Dendritic cell treated with granulocyte-macrophage colony-stimulating factor and Interleukin-4, amounts not matched to agents 40 ng/mL and 50 ng/mL, for 4 days (primary cell): ENCODE data around the gene SHE.
"Not testable (repeated sequence)": the region's sequence is repeated elsewhere in the genome, so short reads cannot be mapped to it uniquely, and the experiment has no call there.

Experiments used
- H3K27ac Mint-ChIP-seq: one replicate; pipeline ENCODE4 v1.8.0; 2022; ENCODE audit warnings: mild to moderate bottlenecking, mixed read lengths
- H3K27me3 Mint-ChIP-seq: one replicate; pipeline ENCODE4 v1.8.0; 2022; ENCODE audit warnings: mild to moderate bottlenecking, mixed read lengths
- H3K36me3 Mint-ChIP-seq: one replicate; pipeline ENCODE4 v1.8.0; 2022; ENCODE audit warnings: low read depth, mixed read lengths
- H3K4me1 Mint-ChIP-seq: one replicate; pipeline ENCODE4 v1.8.0; 2022; ENCODE audit warnings: low read depth, mixed read lengths
- H3K4me3 Mint-ChIP-seq: one replicate; pipeline ENCODE4 v1.8.0; 2022; ENCODE audit warnings: mild to moderate bottlenecking, moderate library complexity, mixed read lengths
- H3K9me3 Mint-ChIP-seq: one replicate; pipeline ENCODE4 v1.8.0; 2022; ENCODE audit warnings: mixed read lengths
- intact Hi-C: fragments of 100-400 bp; cut with micrococcal nuclease; formaldehyde crosslinking; loops from one replicate; pipeline ENCODE4 v1.15.0; 2022

SHE gene

GRCh38 chr1:154531950-154532349 is 29.7 kb upstream of the SHE start:
- intact Hi-C loops, H3K36me3 Mint-ChIP-seq, H3K4me3 Mint-ChIP-seq, H3K9me3 Mint-ChIP-seq, H3K4me1 Mint-ChIP-seq, H3K27ac Mint-ChIP-seq: not testable (repeated sequence)
- H3K27me3 Mint-ChIP-seq, result peaks cover 15% of the 10 kb centered on the region

- Mint-ChIP-seq H3K27me3 (peaks cover 5% of the 10 kb centered on the region), H3K36me3 (no peaks in the 10 kb centered on the region), H3K4me1 (peaks cover 7% of the 10 kb centered on the region), H3K4me3 (no peak overlapping the region), H3K9me3 (no peaks in the 10 kb centered on the region), H3K27ac (no peak overlapping the region)
- intact Hi-C loops, result no loop called here
Measured at GRCh38 chr1:154529308-154529707, 27.1 kb upstream of the SHE start.

- intact Hi-C loops, result no loop called here
- H3K9me3 Mint-ChIP-seq, result no peaks in the 10 kb centered on the region
- no peaks in the 10 kb centered on the region for H3K36me3 Mint-ChIP-seq
- no peak overlapping the region for H3K27ac Mint-ChIP-seq
- peaks cover 13% of the 10 kb centered on the region for H3K4me1 Mint-ChIP-seq
- no peak overlapping the region for H3K4me3 Mint-ChIP-seq
- peaks cover 19% of the 10 kb centered on the region for H3K27me3 Mint-ChIP-seq
Measured at GRCh38 chr1:154527192-154527591, 25.0 kb upstream of the SHE start.

- Mint-ChIP-seq H3K9me3 (no peaks in the 10 kb centered on the region), H3K4me1 (peaks cover 36% of the 10 kb centered on the region), H3K4me3 (no peak overlapping the region), H3K27me3 (peaks cover 17% of the 10 kb centered on the region), H3K27ac (peak overlapping the region; percentile 27), H3K36me3 (no peaks in the 10 kb centered on the region)
- intact Hi-C loops, result no loop called here
Measured at GRCh38 chr1:154524881-154525280, 22.7 kb upstream of the SHE start.

GRCh38 chr1:154521695-154522094 is 19.5 kb upstream of the SHE start:
- intact Hi-C loops, result no loop called here
- H3K4me3 Mint-ChIP-seq, result no peak overlapping the region
- H3K27me3 Mint-ChIP-seq, result peaks cover 24% of the 10 kb centered on the region
- no peaks in the 10 kb centered on the region for H3K36me3 Mint-ChIP-seq
- peak overlapping the region; percentile 96 for H3K27ac Mint-ChIP-seq
- peaks cover 48% of the 10 kb centered on the region for H3K4me1 Mint-ChIP-seq
- no peaks in the 10 kb centered on the region for H3K9me3 Mint-ChIP-seq

GRCh38 chr1:154520333-154520732 is 18.1 kb upstream of the SHE start:
- Mint-ChIP-seq H3K9me3 (no peaks in the 10 kb centered on the region), H3K36me3 (no peaks in the 10 kb centered on the region), H3K27me3 (peaks cover 24% of the 10 kb centered on the region), H3K4me1 (peaks cover 59% of the 10 kb centered on the region), H3K4me3 (peak overlapping the region; percentile 41), H3K27ac (peak overlapping the region; percentile 96)
- intact Hi-C loops, result no loop called here

GRCh38 chr1:154519591-154519991 is 17.4 kb upstream of the SHE start:
- Mint-ChIP-seq H3K36me3 (no peaks in the 10 kb centered on the region), H3K27me3 (peaks cover 27% of the 10 kb centered on the region), H3K4me1 (peaks cover 54% of the 10 kb centered on the region), H3K9me3 (no peaks in the 10 kb centered on the region), H3K4me3 (no peak overlapping the region), H3K27ac (peak overlapping the region; percentile 96)
- intact Hi-C loops, result loop anchor here (5.0 kb wide), 1 partner anchor 37 kb away; no protein-coding TSS in a partner anchor

- no peaks in the 10 kb centered on the region for H3K36me3 Mint-ChIP-seq
- H3K4me3 Mint-ChIP-seq, result no peak overlapping the region
- intact Hi-C loops, result loop anchor here (5.0 kb wide), 1 partner anchor 35 kb away; no protein-coding TSS in a partner anchor
- peaks cover 22% of the 10 kb centered on the region for H3K27me3 Mint-ChIP-seq
- peak overlapping the region; percentile 47 for H3K27ac Mint-ChIP-seq
- H3K9me3 Mint-ChIP-seq, result no peaks in the 10 kb centered on the region
- H3K4me1 Mint-ChIP-seq, result peaks cover 51% of the 10 kb centered on the region
Measured at GRCh38 chr1:154517661-154518060, 15.4 kb upstream of the SHE start.

- no peak overlapping the region for H3K4me3 Mint-ChIP-seq
- H3K27ac Mint-ChIP-seq, result no peak overlapping the region
- no peaks in the 10 kb centered on the region for H3K36me3 Mint-ChIP-seq
- intact Hi-C loops, result no loop called here
- H3K9me3 Mint-ChIP-seq, result no peaks in the 10 kb centered on the region
- peaks cover 34% of the 10 kb centered on the region for H3K27me3 Mint-ChIP-seq
- peaks cover 15% of the 10 kb centered on the region for H3K4me1 Mint-ChIP-seq
Measured at GRCh38 chr1:154514066-154514553, 11.9 kb upstream of the SHE start.

GRCh38 chr1:154512760-154513159 is 10.5 kb upstream of the SHE start:
- Mint-ChIP-seq H3K4me1 (peaks cover 15% of the 10 kb centered on the region), H3K4me3 (no peak overlapping the region), H3K27ac (no peak overlapping the region), H3K9me3 (no peaks in the 10 kb centered on the region), H3K27me3 (peaks cover 44% of the 10 kb centered on the region), H3K36me3 (no peaks in the 10 kb centered on the region)
- intact Hi-C loops, result no loop called here

GRCh38 chr1:154503898-154504297 is 1.7 kb upstream of the SHE start:
- intact Hi-C loops, result no loop called here
- Mint-ChIP-seq H3K9me3 (no peaks in the 10 kb centered on the region), H3K4me3 (no peak overlapping the region), H3K4me1 (peaks cover 15% of the 10 kb centered on the region), H3K27ac (no peak overlapping the region), H3K27me3 (peaks cover 91% of the 10 kb centered on the region), H3K36me3 (no peaks in the 10 kb centered on the region)

GRCh38 chr1:154502744-154503115 is 518 bp upstream of the SHE start:
- Mint-ChIP-seq H3K36me3 (no peaks in the 10 kb centered on the region), H3K4me3 (peak overlapping the region; percentile 51), H3K9me3 (no peaks in the 10 kb centered on the region), H3K27ac (no peak overlapping the region), H3K4me1 (peaks cover 15% of the 10 kb centered on the region), H3K27me3 (peaks cover 81% of the 10 kb centered on the region)
- intact Hi-C loops, result no loop called here

- intact Hi-C loops, result no loop called here
- Mint-ChIP-seq H3K36me3 (no peaks in the 10 kb centered on the region), H3K27me3 (peaks cover 71% of the 10 kb centered on the region), H3K4me1 (peaks cover 25% of the 10 kb centered on the region), H3K27ac (peak overlapping the region; percentile 67), H3K9me3 (no peaks in the 10 kb centered on the region), H3K4me3 (peak overlapping the region; percentile 76)
Measured at GRCh38 chr1:154501423-154502065, 668 bp downstream of the SHE start.

- H3K36me3 Mint-ChIP-seq, result no peaks in the 10 kb centered on the region
- H3K27ac Mint-ChIP-seq, result no peak overlapping the region
- H3K27me3 Mint-ChIP-seq, result peaks cover 61% of the 10 kb centered on the region
- no peak overlapping the region for H3K4me3 Mint-ChIP-seq
- H3K4me1 Mint-ChIP-seq, result peaks cover 28% of the 10 kb centered on the region
- no peaks in the 10 kb centered on the region for H3K9me3 Mint-ChIP-seq
- intact Hi-C loops, result no loop called here
Measured at GRCh38 chr1:154500533-154500932, 1.7 kb downstream of the SHE start.

GRCh38 chr1:154499446-154499845 is 2.8 kb downstream of the SHE start:
- H3K4me1 Mint-ChIP-seq, result peaks cover 28% of the 10 kb centered on the region
- no peaks in the 10 kb centered on the region for H3K9me3 Mint-ChIP-seq
- H3K36me3 Mint-ChIP-seq, result no peaks in the 10 kb centered on the region
- no peak overlapping the region for H3K4me3 Mint-ChIP-seq
- no peak overlapping the region for H3K27ac Mint-ChIP-seq
- intact Hi-C loops, result no loop called here
- peaks cover 52% of the 10 kb centered on the region for H3K27me3 Mint-ChIP-seq
